Endothelial cell of umbilical vein (primary cell): ENCODE data around the gene FNIP2. TPM values are rescaled to one million over a fixed set of nuclear protein-coding genes. Genes with fewer than 3 reads are reported as not detected.

Source experiments
- BruUV-seq: library from RNA; stranded (reverse); fragments of 400-500 nt; replicated peaks from 2 replicates; lab custom pipeline; 2021; lab: Mats Ljungman, UMichigan
- CTCF ChIA-PET: fragments of 300-600, 350-600 bp; sonication (Branson Sonifier 250); formaldehyde crosslinking; loops from one replicate; lab custom pipeline; 2021; ENCODE audit warnings: antibody characterized with exemption, inconsistent platforms; lab: Charles Lee
- POLR2A ChIA-PET: fragments of 300-600, 350-600 bp; sonication (Branson Sonifier 250); formaldehyde crosslinking; loops from one replicate; lab custom pipeline; 2021; ENCODE audit warnings: antibody characterized with exemption, inconsistent platforms; lab: Charles Lee
- DNase-seq: peaks from one replicate; pipeline ENCODE4 v3.0.0-alpha.2; 2011; ENCODE audit warnings: low read depth, low spot score
- FAIRE-seq: peaks from 2 replicates; lab custom pipeline; 2011; peaks lifted over from hg19 to GRCh38; lab: Jason Lieb, UNC
- H2AFZ ChIP-seq: 2 replicates; pipeline ENCODE4 v1.6.0; 2012; ENCODE audit warnings: low read depth, low read length, control low read depth, inconsistent platforms
- H3K27ac ChIP-seq: 2 replicates; pipeline ENCODE4 v1.5.1; 2011; ENCODE audit warnings: low read depth, mild to moderate bottlenecking, control low read depth, low read length, moderate library complexity; ENCODE audit not compliant: insufficient read depth
- H3K27me3 ChIP-seq, 2 experiments: 2 replicates each; pipeline versions ENCODE4 v1.6.0 to v1.6.1; 2011; ENCODE audit warnings: low read length in 2 of 2, mixed read lengths in 1 of 2; ENCODE audit not compliant: control insufficient read depth in 2 of 2, insufficient read depth in 2 of 2
- H3K36me3 ChIP-seq, 2 experiments: 2 replicates in 1 of 2; 3 replicates in 1 of 2; pipeline ENCODE4 v1.5.1; 2011; ENCODE audit warnings: low read length in 2 of 2, mild to moderate bottlenecking in 1 of 2, moderate library complexity in 1 of 2; ENCODE audit not compliant: control insufficient read depth in 2 of 2, insufficient read depth in 2 of 2; ENCODE audit errors: extremely low read depth in 1 of 2
- H3K4me1 ChIP-seq: 3 replicates; pipeline ENCODE4 v1.5.1; 2011; ENCODE audit warnings: mild to moderate bottlenecking, low read length; ENCODE audit not compliant: control insufficient read depth, insufficient read depth; ENCODE audit errors: extremely low read depth
- H3K4me2 ChIP-seq: 2 replicates; pipeline ENCODE4 v1.6.1; 2011; ENCODE audit warnings: low read length, control low read depth, mixed read lengths; ENCODE audit not compliant: insufficient read depth
- H3K4me3 ChIP-seq, 3 experiments: fragments of 200-600 bp in 1 of 3; sonication (generic), shearing (Covaris generic) in 1 of 3; replicated peaks in 1 of 3; 2 replicates each; pipeline ENCODE4 v1.5.1; 2011 to 2016; ENCODE audit warnings: control low read depth in 3 of 3, low read length in 3 of 3, mild to moderate bottlenecking in 2 of 3, inconsistent platforms in 1 of 3, low read depth in 1 of 3, moderate library complexity in 1 of 3; ENCODE audit not compliant: insufficient read depth in 1 of 3
- H3K79me2 ChIP-seq: 2 replicates; pipeline ENCODE4 v1.6.0; 2012; ENCODE audit warnings: low read length, inconsistent platforms; ENCODE audit not compliant: control insufficient read depth, insufficient read depth
- H3K9ac ChIP-seq: replicated peaks from 2 replicates; pipeline ENCODE3; 2011; ENCODE audit warnings: low read length, control low read depth; ENCODE audit not compliant: insufficient read depth; ENCODE audit errors: extremely low read depth
- H3K9me1 ChIP-seq: replicated peaks from 3 replicates; pipeline ENCODE4 v1.6.0; 2011; ENCODE audit warnings: mild to moderate bottlenecking, low read length; ENCODE audit not compliant: control insufficient read depth, insufficient read depth; ENCODE audit errors: extremely low read depth
- H3K9me3 ChIP-seq: replicated peaks from 2 replicates; pipeline ENCODE4 v1.5.1; 2012; ENCODE audit warnings: low read length, inconsistent platforms; ENCODE audit not compliant: control insufficient read depth, insufficient read depth
- H4K20me1 ChIP-seq: replicated peaks from 2 replicates; pipeline ENCODE3; 2011; ENCODE audit warnings: mild to moderate bottlenecking, low read length; ENCODE audit not compliant: control insufficient read depth, insufficient read depth; ENCODE audit errors: extremely low read depth
- CTCF ChIP-seq, 2 donors: IDR thresholded peaks; 1 replicate in 1 of 2; 2 replicates in 1 of 2; pipeline ENCODE4 v1.5.1; 2011; ENCODE audit warnings: low read length in 2 of 2, mild to moderate bottlenecking in 2 of 2, moderate library complexity in 2 of 2, control low read depth in 1 of 2, inconsistent platforms in 1 of 2, low read depth in 1 of 2; ENCODE audit not compliant: insufficient read depth in 1 of 2; ENCODE audit errors: extremely low read depth in 1 of 2
- EZH2 ChIP-seq: IDR thresholded peaks from 2 replicates; pipeline ENCODE4 v1.6.1; 2012; ENCODE audit warnings: borderline replicate concordance, low read depth, mild to moderate bottlenecking, moderate library complexity, low read length, inconsistent platforms; ENCODE audit not compliant: severe bottlenecking
- FOS ChIP-seq: IDR thresholded peaks from 2 replicates; pipeline ENCODE4 v1.6.1; 2011; ENCODE audit warnings: mild to moderate bottlenecking, low read length, moderate library complexity, borderline replicate concordance; ENCODE audit not compliant: insufficient read depth
- GATA2 ChIP-seq: IDR thresholded peaks from 2 replicates; pipeline ENCODE4 v1.7.0; 2011; ENCODE audit warnings: low read depth, mild to moderate bottlenecking, moderate library complexity, mixed read lengths, low read length; ENCODE audit not compliant: insufficient read length, insufficient read depth
- JUN ChIP-seq: IDR thresholded peaks from 2 replicates; pipeline ENCODE4 v1.6.1; 2011; ENCODE audit warnings: borderline replicate concordance, low read depth; ENCODE audit not compliant: insufficient read length, insufficient read depth
- MYC ChIP-seq: IDR thresholded peaks from one replicate; pipeline ENCODE4 v1.6.1; 2011; ENCODE audit warnings: mild to moderate bottlenecking, low read depth, low read length
- POLR2A ChIP-seq: IDR thresholded peaks from 2 replicates; pipeline ENCODE4 v1.6.1; 2012; ENCODE audit warnings: low read depth, mild to moderate bottlenecking, control low read depth, low read length
- POLR2AphosphoS5 ChIP-seq: IDR thresholded peaks from 2 replicates; pipeline ENCODE4 v1.6.1; 2012; ENCODE audit warnings: low read depth, mild to moderate bottlenecking, control low read depth, low read length, moderate library complexity; ENCODE audit not compliant: insufficient read depth
- dilution Hi-C: fragments of 300-500 bp; cut with MboI; formaldehyde crosslinking; loops from one replicate; pipeline ENCODE4 v1.15.0; 2019; ENCODE audit warnings: low sequenced_read_pairs; ENCODE audit not compliant: extremely low pct_ligation_motif_present
- intact Hi-C: fragments of 100-400 bp; cut with micrococcal nuclease; formaldehyde crosslinking; loops from one replicate; pipeline ENCODE4 v1.10.0; 2022
- polyA plus RNA-seq, 4 experiments: library from polyadenylated mRNA; depleted of rRNA in 3 of 4; stranded (reverse) in 3 of 4; unstranded in 1 of 4; fragments of >200 nt; gene quantifications; 2 replicates each; pipeline versions ENCODE4 v1.2.1 to v1.2.3, GENCODE V29; 2011 to 2012; ENCODE audit warnings: missing spikeins in 1 of 4
- total RNA-seq: library from RNA; stranded (reverse); gene quantifications from 2 replicates; pipeline ENCODE4 v1.2.3, GENCODE V29; 2021
- TF ChIP-seq, protein P1 (sequence below): IDR thresholded peaks from 2 replicates; pipeline ENCODE4 v1.6.1; 2011; ENCODE audit not compliant: insufficient read depth, insufficient read length

Gene FNIP2
- total and polyA plus RNA-seq, 2 donors (not counting 3 experiments of a cell fraction or from before 2014, with no cell fraction given) = 4.5 to 14.4 TPM

DNA sequence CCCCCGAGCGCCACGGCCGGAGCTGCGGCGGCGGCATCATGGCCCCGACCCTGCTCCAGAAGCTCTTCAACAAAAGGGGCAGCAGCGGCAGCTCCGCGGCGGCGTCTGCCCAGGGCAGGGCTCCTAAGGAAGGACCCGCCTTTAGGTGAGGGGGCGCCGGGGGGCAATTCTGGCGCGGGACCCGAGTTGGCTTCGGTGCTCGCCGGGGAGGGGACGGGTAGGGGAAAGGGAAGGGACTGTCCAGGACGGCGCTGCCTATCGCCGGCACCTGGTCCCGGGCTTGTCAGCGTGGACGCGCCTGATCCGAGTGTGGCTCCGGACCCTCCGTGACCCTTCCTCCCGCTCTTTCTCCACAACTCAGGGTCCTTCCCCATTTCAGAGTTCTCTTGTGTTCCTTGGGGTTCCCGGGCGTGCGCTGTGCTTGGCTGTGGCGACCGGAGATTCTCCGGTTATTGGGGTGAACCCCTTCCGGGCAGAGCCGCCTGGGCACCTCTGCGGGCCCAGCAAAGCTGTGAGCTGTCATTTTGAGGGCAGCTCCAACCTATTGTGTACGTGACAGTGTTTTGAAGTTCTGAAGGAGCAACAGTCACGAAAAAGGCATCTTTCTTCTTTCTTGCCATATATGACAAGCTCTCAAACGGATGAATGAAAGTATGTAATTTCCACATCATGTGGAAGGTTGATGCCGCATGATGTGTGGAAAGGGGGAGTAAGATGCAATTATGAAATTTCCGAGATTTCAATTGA, 522 bp downstream of the FNIP2 start:
- Histone ChIP-seq H3K27me3 (no peaks in the 10 kb centered on the region), H3K79me2 (peaks cover 11% of the 10 kb centered on the region), H3K4me1 (peaks cover 32% of the 10 kb centered on the region), H3K4me3 (peak overlapping the region; percentile 59 to 80 (median 75)), H3K9me1 (no peaks in the 10 kb centered on the region), H4K20me1 (peaks cover 2% of the 10 kb centered on the region), H3K9me3 (no peaks in the 10 kb centered on the region), H2AFZ (peak overlapping the region; percentile 65), H3K36me3 (no peaks in the 10 kb centered on the region), H3K9ac (peak overlapping the region; percentile 33), H3K4me2 (peak overlapping the region; percentile 90), H3K27ac (peak overlapping the region; percentile 14)
- TF ChIP-seq FOS (no peak), CTCF (IDR thresholded peaks at IDR 0.05; ENCODE audit: extremely low read depth in 1 of 2, insufficient read depth in 1 of 2, low read depth in 1 of 2, low read length in 2 of 2) (no peak), MYC (no peak), GATA2 (no peak), JUN (no peak), EZH2 (no peak), POLR2AphosphoS5 (no peak), POLR2A (no peak)
- TF ChIP-seq, protein P1, sequence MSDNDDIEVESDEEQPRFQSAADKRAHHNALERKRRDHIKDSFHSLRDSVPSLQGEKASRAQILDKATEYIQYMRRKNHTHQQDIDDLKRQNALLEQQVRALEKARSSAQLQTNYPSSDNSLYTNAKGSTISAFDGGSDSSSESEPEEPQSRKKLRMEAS = no peak
- no TSS peak for BruUV-seq
- intact Hi-C loops = loop anchor here (1.0 to 2.0 kb wide), 4 partner anchors 14 to 58 kb away; partner anchors contain the start of gene PPID
- POLR2A ChIA-PET = no interaction called here
- FAIRE-seq = no peak
- peak; percentile 40 for DNase-seq
- dilution Hi-C loops = no loop called here
- CTCF ChIA-PET = interaction anchor here (0.7 to 2.2 kb wide), 10 partner anchors 10 to 686 kb away, joined by 3 to 22 read pairs (median 4); no protein-coding TSS in a partner anchor
